Measurements from ENCODE around the gene HOMER3.

GRCh38 chr19:18948976-18949356, 7.9 kb upstream of the HOMER3 start:
- TF ChIP-seq POLR2A (IDR thresholded peaks at IDR 0.05) (no peak), CTCF (IDR thresholded peaks at IDR 0.05) (no peak)

Measured in ovary (tissue), 3 donors.